Fibroblast of the aortic adventitia (primary cell): Measurements from ENCODE around the gene PNMA8A. TPM values are rescaled to one million over a fixed set of nuclear protein-coding genes. Genes with fewer than 3 reads are reported as not detected.
"Not testable (repeated sequence)": the region's sequence is repeated elsewhere in the genome, so short reads cannot be mapped to it uniquely, and the experiment has no call there.

Source experiments
- DNase-seq: peaks from one replicate; pipeline ENCODE4 v3.0.0-alpha.2; 2010; ENCODE audit warnings: low read depth
- H3K4me3 ChIP-seq: 2 replicates; pipeline ENCODE4 v1.5.1; 2011; ENCODE audit warnings: low read depth, mild to moderate bottlenecking, control low read depth, low read length, moderate library complexity
- CTCF ChIP-seq: IDR thresholded peaks from 2 replicates; pipeline ENCODE4 v1.5.1; 2011; ENCODE audit warnings: mild to moderate bottlenecking, low read length, control low read depth, inconsistent platforms; ENCODE audit not compliant: insufficient read depth
- total RNA-seq: library from RNA; depleted of rRNA; stranded (reverse); fragments of >200 nt; gene quantifications from 2 replicates; pipeline ENCODE4 v1.2.3, GENCODE V29; 2012; ENCODE audit warnings: low replicate concordance

PNMA8A gene
- total RNA-seq, 1 donor: 2.3 TPM

- DNase-seq: peak; percentile 90
- TF ChIP-seq CTCF: peak; percentile 94
- no peak overlapping the region for H3K4me3 ChIP-seq
These were observed 42.3 kb upstream of the PNMA8A start for GRCh38 chr19:46513461-46514236.

- DNase-seq: no peak
- no peak overlapping the region for H3K4me3 ChIP-seq
- TF ChIP-seq CTCF: no peak
These were observed 39.9 kb upstream of the PNMA8A start for GRCh38 chr19:46511237-46511636.

GRCh38 chr19:46508206-46508605 is 36.8 kb upstream of the PNMA8A start:
- no peak for TF ChIP-seq CTCF
- DNase-seq: peak; percentile 55
- no peak overlapping the region for H3K4me3 ChIP-seq

- no peak for DNase-seq
- no peak for TF ChIP-seq CTCF
- H3K4me3 ChIP-seq: no peak overlapping the region
These were observed 32.6 kb upstream of the PNMA8A start for GRCh38 chr19:46503848-46504453.

GRCh38 chr19:46502891-46503290 is 31.5 kb upstream of the PNMA8A start:
- no peak overlapping the region for H3K4me3 ChIP-seq
- DNase-seq: no peak
- TF ChIP-seq CTCF: no peak

- H3K4me3 ChIP-seq: no peak overlapping the region
- TF ChIP-seq CTCF: no peak
- no peak for DNase-seq
These were observed 28.3 kb upstream of the PNMA8A start for GRCh38 chr19:46499692-46500091.

GRCh38 chr19:46497773-46498172 is 26.4 kb upstream of the PNMA8A start:
- no peak for TF ChIP-seq CTCF
- no peak overlapping the region for H3K4me3 ChIP-seq
- DNase-seq: no peak

- DNase-seq, H3K4me3 ChIP-seq: not testable (repeated sequence)
These were observed 25.5 kb upstream of the PNMA8A start for GRCh38 chr19:46496886-46497285.
